Effector memory CD4-positive, alpha-beta T cell (primary cell): Measurements from ENCODE around the gene FMN1.

Experiments
- DNase-seq, 3 donors: peaks; one replicate each; pipeline ENCODE4 v3.0.0-alpha.2; 2020
- H3K27ac ChIP-seq: 2 replicates; pipeline ENCODE4 v1.7.0; 2013; ENCODE audit warnings: mild to moderate bottlenecking, low read length, moderate library complexity; ENCODE audit not compliant: insufficient read depth, poor library complexity, severe bottlenecking
- H3K27me3 ChIP-seq: replicated peaks from 2 replicates; pipeline ENCODE4 v1.7.0; 2013; ENCODE audit warnings: mild to moderate bottlenecking, low read length; ENCODE audit not compliant: insufficient read depth, control insufficient read depth, poor library complexity, severe bottlenecking
- H3K36me3 ChIP-seq: 2 replicates; pipeline ENCODE4 v1.7.0; 2013; ENCODE audit warnings: mild to moderate bottlenecking, low read length, moderate library complexity; ENCODE audit not compliant: control insufficient read depth, insufficient read depth
- H3K4me1 ChIP-seq: 2 replicates; pipeline ENCODE4 v1.7.0; 2013; ENCODE audit warnings: low read length, mild to moderate bottlenecking; ENCODE audit not compliant: control insufficient read depth, insufficient read depth, poor library complexity, severe bottlenecking
- H3K4me3 ChIP-seq: 2 replicates; pipeline ENCODE4 v1.7.0; 2013; ENCODE audit warnings: low read length, low read depth, mild to moderate bottlenecking; ENCODE audit not compliant: insufficient read depth, poor library complexity, severe bottlenecking
- H3K9me3 ChIP-seq: 2 replicates; pipeline ENCODE4 v1.7.0; 2013; ENCODE audit warnings: mild to moderate bottlenecking, low read length, moderate library complexity; ENCODE audit not compliant: control insufficient read depth

The FMN1 gene

GRCh38 chr15:32730677-32731654 is 463.5 kb downstream of the FMN1 start:
- Histone ChIP-seq H3K27me3 (no peaks in the 10 kb centered on the region), H3K36me3 (no peaks in the 10 kb centered on the region), H3K4me1 (no peaks in the 10 kb centered on the region), H3K4me3 (no peak overlapping the region), H3K9me3 (no peaks in the 10 kb centered on the region), H3K27ac (no peak overlapping the region)
- no peak for DNase-seq

GRCh38 chr15:32729700-32730395 is 464.7 kb downstream of the FMN1 start:
- Histone ChIP-seq H3K4me1 (no peaks in the 10 kb centered on the region), H3K36me3 (no peaks in the 10 kb centered on the region), H3K27me3 (no peaks in the 10 kb centered on the region), H3K27ac (no peak overlapping the region), H3K9me3 (no peaks in the 10 kb centered on the region), H3K4me3 (no peak overlapping the region)
- no peak for DNase-seq

DNA sequence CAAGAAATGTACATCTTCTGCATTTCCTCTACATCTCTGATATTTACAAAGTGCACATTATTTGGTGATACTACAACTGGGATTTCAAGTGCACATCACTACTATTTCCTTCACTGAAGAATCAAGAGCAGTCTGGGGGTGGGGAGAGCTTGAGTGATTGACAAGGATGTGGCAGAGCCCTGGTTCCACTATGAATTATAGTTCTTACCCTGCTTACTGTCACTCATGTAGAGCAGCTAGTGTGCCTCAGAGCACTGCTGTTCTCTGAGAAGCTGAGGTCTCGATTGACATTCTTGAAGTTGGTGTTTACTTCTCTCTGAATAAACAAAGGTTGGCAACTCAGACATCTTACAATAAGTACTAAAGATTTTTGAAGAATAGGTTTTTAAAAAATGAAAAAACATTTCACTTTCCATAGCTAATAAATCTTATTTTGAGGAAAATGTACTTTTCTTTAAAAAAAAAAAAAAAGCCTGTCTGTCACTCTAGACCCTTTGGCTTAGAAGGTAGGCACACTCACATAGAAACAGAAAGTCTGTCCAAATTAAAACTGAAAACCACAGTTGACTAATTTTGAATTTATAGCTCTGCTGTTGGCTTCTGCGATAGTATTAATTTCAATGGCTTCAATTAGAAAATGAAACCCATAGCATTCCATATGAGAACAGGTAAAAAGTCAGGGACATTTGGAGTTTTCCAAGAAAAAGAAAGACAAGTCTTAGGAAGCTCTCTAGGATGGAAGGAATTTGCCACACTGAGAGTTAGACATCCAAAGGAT is 471.2 kb downstream of the FMN1 start:
- H3K27ac ChIP-seq, result no peak overlapping the region
- no peak for DNase-seq
- peaks cover 3% of the 10 kb centered on the region for H3K4me1 ChIP-seq
- H3K9me3 ChIP-seq, result no peaks in the 10 kb centered on the region
- H3K4me3 ChIP-seq, result no peak overlapping the region
- no peaks in the 10 kb centered on the region for H3K36me3 ChIP-seq
- no peaks in the 10 kb centered on the region for H3K27me3 ChIP-seq

DNA sequence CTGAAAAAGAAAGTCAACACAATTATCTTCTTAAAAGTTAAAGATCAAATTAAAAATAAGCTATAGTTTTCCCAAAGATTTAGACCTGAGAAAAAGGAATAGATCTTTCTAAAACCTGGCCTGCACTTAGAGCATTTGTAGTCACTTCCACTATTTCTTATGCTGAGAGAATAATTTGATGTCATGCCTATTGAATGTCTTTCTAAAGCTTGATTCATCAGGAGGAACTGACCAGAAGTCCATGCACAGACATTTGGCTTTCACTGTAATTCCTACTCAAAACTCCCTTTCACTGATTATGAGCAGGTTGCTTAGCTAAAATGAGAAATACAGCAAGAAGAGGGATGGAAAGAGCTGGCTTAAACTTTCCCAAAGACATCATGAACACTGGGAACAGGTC is 472.4 kb downstream of the FMN1 start:
- Histone ChIP-seq H3K4me3 (no peak overlapping the region), H3K27ac (no peak overlapping the region), H3K9me3 (no peaks in the 10 kb centered on the region), H3K4me1 (peaks cover 7% of the 10 kb centered on the region), H3K36me3 (no peaks in the 10 kb centered on the region), H3K27me3 (no peaks in the 10 kb centered on the region)
- DNase-seq, result no peak

DNA sequence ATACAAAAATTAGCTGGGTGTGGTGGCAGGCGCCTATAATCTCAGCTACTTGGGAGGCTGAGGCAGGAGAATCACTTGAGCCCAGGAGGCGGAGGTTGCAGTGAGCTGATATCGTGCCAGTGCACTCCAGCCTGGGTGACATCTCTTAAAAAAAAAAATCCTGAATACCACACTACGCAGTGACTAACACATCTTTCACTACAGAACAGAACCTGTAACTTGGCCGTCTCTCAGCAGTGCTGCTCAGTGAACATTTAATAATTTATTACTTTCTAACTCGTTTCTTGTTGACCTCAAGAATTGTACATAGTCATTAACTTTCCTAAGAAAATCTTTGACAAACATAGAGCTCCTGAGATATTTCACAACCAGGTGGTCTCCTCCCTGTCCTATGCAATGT is 472.9 kb downstream of the FMN1 start:
- H3K4me1 ChIP-seq, result peaks cover 7% of the 10 kb centered on the region
- no peaks in the 10 kb centered on the region for H3K36me3 ChIP-seq
- no peaks in the 10 kb centered on the region for H3K9me3 ChIP-seq
- peaks cover 2% of the 10 kb centered on the region for H3K27me3 ChIP-seq
- H3K4me3 ChIP-seq, result no peak overlapping the region
- H3K27ac ChIP-seq, result no peak overlapping the region
- no peak for DNase-seq

- Histone ChIP-seq H3K27ac (no peak overlapping the region), H3K4me3 (no peak overlapping the region)
- DNase-seq, result no peak
These were observed 475.4 kb downstream of the FMN1 start for GRCh38 chr15:32718821-32719716.

GRCh38 chr15:32718227-32718820 is 476.2 kb downstream of the FMN1 start:
- no peak for DNase-seq
- H3K9me3 ChIP-seq, result no peaks in the 10 kb centered on the region
- H3K4me3 ChIP-seq, result peak overlapping the region; percentile 12
- H3K4me1 ChIP-seq, result peaks cover 7% of the 10 kb centered on the region
- no peak overlapping the region for H3K27ac ChIP-seq
- peaks cover 11% of the 10 kb centered on the region for H3K27me3 ChIP-seq
- H3K36me3 ChIP-seq, result no peaks in the 10 kb centered on the region

More at GRCh38 chr15:32718821-32719716, 475.4 kb downstream of the FMN1 start:
- H3K27me3 ChIP-seq, result peaks cover 11% of the 10 kb centered on the region
- H3K9me3 ChIP-seq, result no peaks in the 10 kb centered on the region
- peaks cover 7% of the 10 kb centered on the region for H3K4me1 ChIP-seq
- H3K36me3 ChIP-seq, result no peaks in the 10 kb centered on the region

GRCh38 chr15:32717426-32718226 is 476.9 kb downstream of the FMN1 start, which contains the start of gene GREM1:
Gene GREM1, plus strand, starts transcription at chr15:32718004. Its CDS starts 12,687 bp downstream, at chr15:32730691.
- no peak for DNase-seq
- peaks cover 11% of the 10 kb centered on the region for H3K27me3 ChIP-seq
- H3K4me1 ChIP-seq, result peaks cover 7% of the 10 kb centered on the region
- peak within 1 kb of the TSS; percentile 12 for H3K4me3 ChIP-seq
- no peaks in the 10 kb centered on the region for H3K9me3 ChIP-seq
- no peak within 1 kb of the TSS for H3K27ac ChIP-seq
- H3K36me3 ChIP-seq, result no peaks in the 10 kb centered on the region
